ENCODE data around the gene FOXF2.

GRCh38 chr6:1346558-1347091 is 42.8 kb upstream of the FOXF2 start:
- TF ChIP-seq CTCF (conservative IDR thresholded peaks at IDR 0.05; ENCODE audit: low read depth in 2 of 2) = no peak
- no peak for TF ChIP-seq POLR2AphosphoS5 (IDR thresholded peaks at IDR 0.05; ENCODE audit: low read depth)
- TF ChIP-seq EZH2 (IDR thresholded peaks at IDR 0.05; ENCODE audit: low read depth, unreplicated experiment) = no peak
- TF ChIP-seq, protein P1, sequence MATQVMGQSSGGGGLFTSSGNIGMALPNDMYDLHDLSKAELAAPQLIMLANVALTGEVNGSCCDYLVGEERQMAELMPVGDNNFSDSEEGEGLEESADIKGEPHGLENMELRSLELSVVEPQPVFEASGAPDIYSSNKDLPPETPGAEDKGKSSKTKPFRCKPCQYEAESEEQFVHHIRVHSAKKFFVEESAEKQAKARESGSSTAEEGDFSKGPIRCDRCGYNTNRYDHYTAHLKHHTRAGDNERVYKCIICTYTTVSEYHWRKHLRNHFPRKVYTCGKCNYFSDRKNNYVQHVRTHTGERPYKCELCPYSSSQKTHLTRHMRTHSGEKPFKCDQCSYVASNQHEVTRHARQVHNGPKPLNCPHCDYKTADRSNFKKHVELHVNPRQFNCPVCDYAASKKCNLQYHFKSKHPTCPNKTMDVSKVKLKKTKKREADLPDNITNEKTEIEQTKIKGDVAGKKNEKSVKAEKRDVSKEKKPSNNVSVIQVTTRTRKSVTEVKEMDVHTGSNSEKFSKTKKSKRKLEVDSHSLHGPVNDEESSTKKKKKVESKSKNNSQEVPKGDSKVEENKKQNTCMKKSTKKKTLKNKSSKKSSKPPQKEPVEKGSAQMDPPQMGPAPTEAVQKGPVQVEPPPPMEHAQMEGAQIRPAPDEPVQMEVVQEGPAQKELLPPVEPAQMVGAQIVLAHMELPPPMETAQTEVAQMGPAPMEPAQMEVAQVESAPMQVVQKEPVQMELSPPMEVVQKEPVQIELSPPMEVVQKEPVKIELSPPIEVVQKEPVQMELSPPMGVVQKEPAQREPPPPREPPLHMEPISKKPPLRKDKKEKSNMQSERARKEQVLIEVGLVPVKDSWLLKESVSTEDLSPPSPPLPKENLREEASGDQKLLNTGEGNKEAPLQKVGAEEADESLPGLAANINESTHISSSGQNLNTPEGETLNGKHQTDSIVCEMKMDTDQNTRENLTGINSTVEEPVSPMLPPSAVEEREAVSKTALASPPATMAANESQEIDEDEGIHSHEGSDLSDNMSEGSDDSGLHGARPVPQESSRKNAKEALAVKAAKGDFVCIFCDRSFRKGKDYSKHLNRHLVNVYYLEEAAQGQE (IDR thresholded peaks at IDR 0.05; ENCODE audit: unreplicated experiment) = no peak
- no peak for TF ChIP-seq CREB1 (CRISPR knock-in tag; IDR thresholded peaks at IDR 0.05; ENCODE audit: low read depth)
- no peak for TF ChIP-seq JUNB (IDR thresholded peaks at IDR 0.05; ENCODE audit: unreplicated experiment)
- no peak for TF ChIP-seq EZH2phosphoT487 (IDR thresholded peaks at IDR 0.05; ENCODE audit: unreplicated experiment)
- TF ChIP-seq ZNF114 (CRISPR knock-in tag; IDR thresholded peaks at IDR 0.05) = no peak
- no peak for TF ChIP-seq STAT1 (IDR thresholded peaks at IDR 0.05; ENCODE audit: unreplicated experiment)

All from GM23338 (cell line).